H9 (cell line): ENCODE data around the gene UBE3C. TPM values are rescaled to one million over a fixed set of nuclear protein-coding genes. Genes with fewer than 3 reads are reported as not detected.
A peak's percentile ranks its signal among the peaks of the same experiment; 100 is the strongest.

Experiments
- DNase-seq: peaks from one replicate; pipeline ENCODE4 v3.0.0-alpha.2; 2017
- H2AFZ ChIP-seq: one replicate; pipeline ENCODE4 v1.6.1; 2013; ENCODE audit warnings: mild to moderate bottlenecking, low read length, control low read depth, moderate library complexity
- H2AK5ac ChIP-seq: 2 replicates; pipeline ENCODE4 v1.6.1; 2013; ENCODE audit warnings: low read length, control low read depth, mixed read lengths; ENCODE audit not compliant: insufficient read length
- H2BK120ac ChIP-seq: one replicate; pipeline ENCODE4 v1.6.1; 2013; ENCODE audit warnings: low read depth, mild to moderate bottlenecking, low read length, control low read depth, inconsistent platforms; ENCODE audit not compliant: poor library complexity, severe bottlenecking
- H2BK12ac ChIP-seq: 2 replicates; pipeline ENCODE4 v1.6.1; 2013; ENCODE audit warnings: low read length, control low read depth, mixed read lengths, low read depth; ENCODE audit not compliant: insufficient read length
- H2BK15ac ChIP-seq: 2 replicates; pipeline ENCODE4 v1.6.1; 2013; ENCODE audit warnings: low read depth, low read length, control low read depth
- H2BK20ac ChIP-seq: one replicate; pipeline ENCODE4 v1.6.1; 2013; ENCODE audit warnings: low read depth, mild to moderate bottlenecking, low read length, control low read depth, inconsistent platforms; ENCODE audit not compliant: poor library complexity, severe bottlenecking
- H2BK5ac ChIP-seq: 2 replicates; pipeline ENCODE4 v1.6.1; 2013; ENCODE audit warnings: low read length, control low read depth, mixed read lengths; ENCODE audit not compliant: insufficient read length
- H3K14ac ChIP-seq: 2 replicates; pipeline ENCODE4 v1.6.1; 2013; ENCODE audit warnings: low read length, control low read depth; ENCODE audit not compliant: insufficient read depth
- H3K18ac ChIP-seq: 2 replicates; pipeline ENCODE4 v1.6.1; 2013; ENCODE audit warnings: low read depth, mild to moderate bottlenecking, mixed read lengths, low read length, control low read depth; ENCODE audit not compliant: insufficient read length
- H3K23ac ChIP-seq: 2 replicates; pipeline ENCODE4 v1.6.1; 2013; ENCODE audit warnings: low read length, control low read depth, mixed read lengths, low read depth; ENCODE audit not compliant: insufficient read length
- H3K23me2 ChIP-seq: 2 replicates; pipeline ENCODE4 v1.6.1; 2013; ENCODE audit warnings: low read depth, mild to moderate bottlenecking, mixed read lengths, low read length, control low read depth; ENCODE audit not compliant: insufficient read length, poor library complexity, severe bottlenecking
- H3K27ac ChIP-seq: 2 replicates; pipeline ENCODE4 v1.5.1; 2013; ENCODE audit warnings: low read length, control low read depth, mixed read lengths, low read depth; ENCODE audit not compliant: insufficient read length
- H3K27me3 ChIP-seq: 2 replicates; pipeline ENCODE4 v1.6.1; 2013; ENCODE audit warnings: low read length, control low read depth, inconsistent platforms; ENCODE audit not compliant: insufficient read depth
- H3K4ac ChIP-seq: 2 replicates; pipeline ENCODE4 v1.6.1; 2013; ENCODE audit warnings: low read depth, mild to moderate bottlenecking, control low read depth, inconsistent platforms, low read length, moderate library complexity
- H3K4me1 ChIP-seq: 2 replicates; pipeline ENCODE4 v1.6.1; 2013; ENCODE audit warnings: low read length, control low read depth, inconsistent platforms; ENCODE audit not compliant: insufficient read depth
- H3K4me2 ChIP-seq: 2 replicates; pipeline ENCODE4 v1.6.1; 2013; ENCODE audit warnings: low read length, control low read depth, mixed read lengths; ENCODE audit not compliant: insufficient read length, insufficient read depth
- H3K56ac ChIP-seq: 2 replicates; pipeline ENCODE4 v1.6.1; 2013; ENCODE audit warnings: low read depth, mild to moderate bottlenecking, mixed read lengths, low read length, control low read depth; ENCODE audit not compliant: insufficient read length
- H3K79me1 ChIP-seq: 2 replicates; pipeline ENCODE4 v1.6.1; 2013; ENCODE audit warnings: low read depth, mild to moderate bottlenecking, moderate library complexity, low read length, control low read depth, inconsistent platforms; ENCODE audit not compliant: insufficient read depth, poor library complexity, severe bottlenecking
- H3K79me2 ChIP-seq: 2 replicates; pipeline ENCODE4 v1.6.1; 2013; ENCODE audit warnings: low read length, control low read depth, inconsistent platforms; ENCODE audit not compliant: insufficient read depth
- H3K9ac ChIP-seq: 2 replicates; pipeline ENCODE4 v1.6.1; 2013; ENCODE audit warnings: low read length, control low read depth, mixed read lengths; ENCODE audit not compliant: insufficient read length; ENCODE audit errors: extremely low read depth
- H3K9me3 ChIP-seq: one replicate; pipeline ENCODE4 v1.6.1; 2013; ENCODE audit warnings: low read depth, low read length, inconsistent platforms; ENCODE audit not compliant: control insufficient read depth
- H3T11ph ChIP-seq: one replicate; pipeline ENCODE4 v1.6.1; 2013; ENCODE audit warnings: mild to moderate bottlenecking, low read length, control low read depth, inconsistent platforms
- H4K20me1 ChIP-seq: one replicate; pipeline ENCODE4 v1.6.1; 2013; ENCODE audit not compliant: control insufficient read depth, insufficient read length, insufficient read depth
- H4K5ac ChIP-seq: 2 replicates; pipeline ENCODE4 v1.6.1; 2013; ENCODE audit warnings: low read depth, mild to moderate bottlenecking, mixed read lengths, low read length, control low read depth; ENCODE audit not compliant: insufficient read length
- H4K8ac ChIP-seq: replicated peaks from 2 replicates; pipeline ENCODE4 v1.6.1; 2013; ENCODE audit warnings: low read length, control low read depth, mixed read lengths, low read depth; ENCODE audit not compliant: insufficient read length
- H4K91ac ChIP-seq: 2 replicates; pipeline ENCODE4 v1.6.1; 2013; ENCODE audit warnings: low read depth, mild to moderate bottlenecking, moderate library complexity, mixed read lengths, low read length, control low read depth; ENCODE audit not compliant: insufficient read length
- H3K27ac Mint-ChIP-seq, 3 experiments: 2 replicates in 2 of 3; 3 replicates in 1 of 3; pipeline ENCODE4 v1.8.0; 2020 to 2021; ENCODE audit warnings: mixed read lengths in 3 of 3, mild to moderate bottlenecking in 1 of 3, moderate library complexity in 1 of 3
- H3K27me3 Mint-ChIP-seq: 2 replicates; pipeline ENCODE4 v1.8.0; 2021; ENCODE audit warnings: low read depth, mild to moderate bottlenecking, moderate library complexity, mixed read lengths
- H3K36me3 Mint-ChIP-seq, 3 experiments: 2 replicates in 2 of 3; 3 replicates in 1 of 3; pipeline ENCODE4 v1.8.0; 2020 to 2021; ENCODE audit warnings: low read depth in 3 of 3, mixed read lengths in 3 of 3; ENCODE audit not compliant: insufficient read depth in 1 of 3
- H3K4me1 Mint-ChIP-seq, 2 experiments: 2 replicates each; pipeline ENCODE4 v1.8.0; 2020; ENCODE audit warnings: mixed read lengths in 2 of 2
- H3K4me3 Mint-ChIP-seq, 2 experiments: 2 replicates in 1 of 2; 3 replicates in 1 of 2; pipeline ENCODE4 v1.8.0; 2020 to 2021; ENCODE audit warnings: mild to moderate bottlenecking in 2 of 2, mixed read lengths in 2 of 2, moderate library complexity in 1 of 2
- H3K9me3 Mint-ChIP-seq, 2 experiments: 2 replicates in 1 of 2; 3 replicates in 1 of 2; pipeline ENCODE4 v1.8.0; 2020; ENCODE audit warnings: mild to moderate bottlenecking in 2 of 2, mixed read lengths in 2 of 2, moderate library complexity in 1 of 2
- WGBS: extraction: QIAGEN DNeasy Blood & Tissue Kit; methylation state at CpG from one replicate; pipeline ENCODE4 v1.1.7; 2013; ENCODE audit warnings: missing lambda C conversion rate, low lambda C conversion rate, mixed read lengths; ENCODE audit not compliant: insufficient read length; ENCODE audit errors: extremely low coverage; 5-methylcytosine and 5-hydroxymethylcytosine counted together
- total RNA-seq: library from RNA; stranded (reverse); gene quantifications from 2 replicates; pipeline ENCODE4 v1.2.1, GENCODE V29; 2021
- TF ChIP-seq, protein P1 (sequence below): fragments of 200-600 bp; sonication (generic); conservative IDR thresholded peaks from 3 replicates; pipeline ENCODE4 v1.8.0; 2021; ENCODE audit warnings: antibody characterized with exemption, mild to moderate bottlenecking

UBE3C gene
- total RNA-seq, 1 experiment from 2014 or later = 63.3 TPM

DNA sequence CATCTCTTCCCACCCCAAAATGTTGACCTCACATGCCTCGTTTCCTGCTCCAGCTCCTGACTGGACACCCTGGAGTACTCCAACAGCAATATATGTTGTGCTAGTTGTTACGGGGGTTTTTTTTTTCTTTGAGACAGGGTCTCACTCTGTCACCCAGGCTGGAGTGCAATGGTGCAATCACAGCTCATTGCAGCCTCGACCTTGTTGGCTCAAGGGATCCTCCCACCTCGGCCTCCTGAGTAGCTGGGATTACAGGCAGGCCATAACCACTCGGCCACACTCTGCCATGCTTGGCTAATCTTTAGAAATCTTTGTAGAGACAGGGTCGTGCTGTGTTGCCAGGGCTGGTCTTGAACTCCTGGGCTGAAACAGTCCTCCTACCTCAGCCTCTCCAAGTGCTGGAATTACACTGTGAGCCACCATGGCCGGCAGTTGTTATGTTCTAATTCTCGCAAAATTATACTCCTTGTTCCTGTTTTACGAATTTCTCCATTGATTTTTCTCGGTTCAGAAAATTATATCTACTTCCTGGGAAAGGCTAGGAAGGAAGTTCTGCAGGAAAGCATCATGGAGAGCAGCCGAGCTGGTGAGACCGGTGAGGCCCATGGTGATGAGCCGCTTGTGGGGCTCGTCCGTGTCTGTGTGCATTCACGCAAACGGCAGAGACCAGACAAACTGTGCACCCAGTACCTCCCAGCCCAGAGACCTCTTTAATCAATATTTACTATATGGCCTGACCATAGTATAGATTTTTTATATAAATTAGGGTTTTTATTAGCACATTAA lies 145.7 kb downstream of the UBE3C start:
- TF ChIP-seq, protein P1, sequence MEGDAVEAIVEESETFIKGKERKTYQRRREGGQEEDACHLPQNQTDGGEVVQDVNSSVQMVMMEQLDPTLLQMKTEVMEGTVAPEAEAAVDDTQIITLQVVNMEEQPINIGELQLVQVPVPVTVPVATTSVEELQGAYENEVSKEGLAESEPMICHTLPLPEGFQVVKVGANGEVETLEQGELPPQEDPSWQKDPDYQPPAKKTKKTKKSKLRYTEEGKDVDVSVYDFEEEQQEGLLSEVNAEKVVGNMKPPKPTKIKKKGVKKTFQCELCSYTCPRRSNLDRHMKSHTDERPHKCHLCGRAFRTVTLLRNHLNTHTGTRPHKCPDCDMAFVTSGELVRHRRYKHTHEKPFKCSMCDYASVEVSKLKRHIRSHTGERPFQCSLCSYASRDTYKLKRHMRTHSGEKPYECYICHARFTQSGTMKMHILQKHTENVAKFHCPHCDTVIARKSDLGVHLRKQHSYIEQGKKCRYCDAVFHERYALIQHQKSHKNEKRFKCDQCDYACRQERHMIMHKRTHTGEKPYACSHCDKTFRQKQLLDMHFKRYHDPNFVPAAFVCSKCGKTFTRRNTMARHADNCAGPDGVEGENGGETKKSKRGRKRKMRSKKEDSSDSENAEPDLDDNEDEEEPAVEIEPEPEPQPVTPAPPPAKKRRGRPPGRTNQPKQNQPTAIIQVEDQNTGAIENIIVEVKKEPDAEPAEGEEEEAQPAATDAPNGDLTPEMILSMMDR = no peak
- Histone ChIP-seq H2BK20ac (no peak overlapping the region), H3T11ph (no peak overlapping the region), H3K23me2 (no peaks in the 10 kb centered on the region), H3K56ac (no peak overlapping the region), H3K18ac (no peak overlapping the region), H2AK5ac (no peak overlapping the region), H2BK15ac (no peak overlapping the region), H2BK12ac (no peak overlapping the region), H3K4ac (no peak overlapping the region), H3K79me2 (no peaks in the 10 kb centered on the region), H3K79me1 (no peaks in the 10 kb centered on the region), H3K9me3 (peaks cover 17% of the 10 kb centered on the region), H3K14ac (no peak overlapping the region), H3K23ac (no peak overlapping the region), H3K27ac (no peak overlapping the region), H4K5ac (no peak overlapping the region), H2BK5ac (no peak overlapping the region), H3K4me1 (no peaks in the 10 kb centered on the region), H3K4me2 (no peak overlapping the region), H3K9ac (no peak overlapping the region), H4K20me1 (no peaks in the 10 kb centered on the region), H2BK120ac (no peak overlapping the region), H2AFZ (no peak overlapping the region), H4K91ac (no peak overlapping the region), H3K27me3 (no peaks in the 10 kb centered on the region), H4K8ac (no peak overlapping the region)
- Mint-ChIP-seq H3K36me3 (peaks cover 10 to 23% (median 10%) of the 10 kb centered on the region in 3 experiments), H3K27me3 (no peaks in the 10 kb centered on the region; the same call in 1 of the 2 replicates), H3K9me3 (peaks cover 24 to 33% of the 10 kb centered on the region in 2 experiments), H3K4me3 (no peak overlapping the region), H3K27ac (peak overlapping the region in 1 of 3 experiments; percentile 59; a peak in 2 of 7 replicates), H3K4me1 (peaks cover 8 to 9% of the 10 kb centered on the region in 2 experiments)
- WGBS = no CpG with 5 or more reads among the region's 17 CpGs
- no peak for DNase-seq
